Neural progenitor cell (in vitro differentiated cells): Measurements from ENCODE around the gene IDS.

Experiments
- CTCF ChIP-seq: fragments of 200-600 bp; sonication (generic); IDR thresholded peaks from 2 replicates; pipeline ENCODE4 v1.5.1; 2017; ENCODE audit warnings: antibody characterized with exemption, mild to moderate bottlenecking
- EZH2 ChIP-seq: fragments of 200-600 bp; sonication (generic); IDR thresholded peaks from 2 replicates; pipeline ENCODE4 v1.6.1; 2017; ENCODE audit warnings: antibody characterized with exemption, mild to moderate bottlenecking, moderate library complexity
- EZH2phosphoT487 ChIP-seq: fragments of 200-600 bp; sonication (generic); IDR thresholded peaks from 2 replicates; pipeline ENCODE4 v1.6.1; 2017; ENCODE audit warnings: antibody characterized with exemption

- TF ChIP-seq CTCF (no peak), EZH2 (no peak), EZH2phosphoT487 (no peak)
Measured at GRCh38 chrX:149433451-149433850, 71.7 kb downstream of the IDS start.
